Endothelial cell of umbilical vein (primary cell): ENCODE measurements around the gene MYO16.

ENCODE experiments used
- CTCF ChIP-seq, 2 donors: IDR thresholded peaks; 1 replicate in 1 of 2; 2 replicates in 1 of 2; pipeline ENCODE4 v1.5.1; 2011; ENCODE audit warnings: low read length in 2 of 2, mild to moderate bottlenecking in 2 of 2, moderate library complexity in 2 of 2, control low read depth in 1 of 2, inconsistent platforms in 1 of 2, low read depth in 1 of 2; ENCODE audit not compliant: insufficient read depth in 1 of 2; ENCODE audit errors: extremely low read depth in 1 of 2
- EZH2 ChIP-seq: IDR thresholded peaks from 2 replicates; pipeline ENCODE4 v1.6.1; 2012; ENCODE audit warnings: borderline replicate concordance, low read depth, mild to moderate bottlenecking, moderate library complexity, low read length, inconsistent platforms; ENCODE audit not compliant: severe bottlenecking
- FOS ChIP-seq: IDR thresholded peaks from 2 replicates; pipeline ENCODE4 v1.6.1; 2011; ENCODE audit warnings: mild to moderate bottlenecking, low read length, moderate library complexity, borderline replicate concordance; ENCODE audit not compliant: insufficient read depth
- GATA2 ChIP-seq: IDR thresholded peaks from 2 replicates; pipeline ENCODE4 v1.7.0; 2011; ENCODE audit warnings: low read depth, mild to moderate bottlenecking, moderate library complexity, mixed read lengths, low read length; ENCODE audit not compliant: insufficient read length, insufficient read depth
- JUN ChIP-seq: IDR thresholded peaks from 2 replicates; pipeline ENCODE4 v1.6.1; 2011; ENCODE audit warnings: borderline replicate concordance, low read depth; ENCODE audit not compliant: insufficient read length, insufficient read depth
- MAX ChIP-seq: IDR thresholded peaks from 2 replicates; pipeline ENCODE4 v1.6.1; 2011; ENCODE audit not compliant: insufficient read depth, insufficient read length
- MYC ChIP-seq: IDR thresholded peaks from one replicate; pipeline ENCODE4 v1.6.1; 2011; ENCODE audit warnings: mild to moderate bottlenecking, low read depth, low read length
- POLR2A ChIP-seq: IDR thresholded peaks from 2 replicates; pipeline ENCODE4 v1.6.1; 2012; ENCODE audit warnings: low read depth, mild to moderate bottlenecking, control low read depth, low read length
- POLR2AphosphoS5 ChIP-seq: IDR thresholded peaks from 2 replicates; pipeline ENCODE4 v1.6.1; 2012; ENCODE audit warnings: low read depth, mild to moderate bottlenecking, control low read depth, low read length, moderate library complexity; ENCODE audit not compliant: insufficient read depth

GRCh38 chr13:109152311-109152820, 523.0 kb downstream of the MYO16 start:
- TF ChIP-seq CTCF (IDR thresholded peaks at IDR 0.05; ENCODE audit: extremely low read depth in 1 of 2, insufficient read depth in 1 of 2, low read depth in 1 of 2, low read length in 2 of 2) = no peak
- TF ChIP-seq JUN = no peak
- no peak for TF ChIP-seq POLR2A
- no peak for TF ChIP-seq POLR2AphosphoS5
- TF ChIP-seq GATA2 = no peak
- no peak for TF ChIP-seq FOS
- no peak for TF ChIP-seq MAX
- no peak for TF ChIP-seq MYC
- no peak for TF ChIP-seq EZH2
